HCT116 (cell line): ENCODE results near the gene GRIN2C.

ENCODE experiments used
- ATF3 ChIP-seq: IDR thresholded peaks from 2 replicates; pipeline ENCODE4 v1.6.1; 2012
- CTCF ChIP-seq, 3 experiments: fragments of 200-600 bp in 1 of 3; sonication (generic) in 1 of 3; IDR thresholded peaks in 2 of 3; conservative IDR thresholded peaks in 1 of 3; 2 replicates each; pipeline ENCODE4 v1.5.1; 2012 to 2017; ENCODE audit warnings: low read depth in 2 of 3, low read length in 2 of 3, antibody characterized with exemption in 1 of 3, borderline replicate concordance in 1 of 3, control low read depth in 1 of 3, mild to moderate bottlenecking in 1 of 3, mixed read lengths in 1 of 3, mixed run types in 1 of 3, moderate library complexity in 1 of 3; ENCODE audit not compliant: insufficient read depth in 1 of 3

GRCh38 chr17:74901353-74902135 lies 41.9 kb upstream of the GRIN2C start:
- TF ChIP-seq ATF3 = no peak
- TF ChIP-seq CTCF (IDR thresholded peaks at IDR 0.05 in 2 of 3, conservative IDR thresholded peaks at IDR 0.05 in 1 of 3; ENCODE audit: borderline replicate concordance in 1 of 3, insufficient read depth in 1 of 3, low read depth in 2 of 3, low read length in 2 of 3) = no peak
